Caco-2 (cell line): ENCODE data around the gene CRB2. TPM values are rescaled to one million over a fixed set of nuclear protein-coding genes. Genes with fewer than 3 reads are reported as not detected.

Experiments used
- BruUV-seq: library from RNA; stranded (reverse); fragments of 400-500 nt; replicated peaks from 2 replicates; lab custom pipeline; 2021; lab: Mats Ljungman, UMichigan
- CTCF ChIA-PET: fragments of 300-600 bp; sonication (Branson Sonifier 250); formaldehyde crosslinking; loops from one replicate; lab custom pipeline; 2022; ENCODE audit warnings: antibody characterized with exemption; lab: Charles Lee
- POLR2A ChIA-PET: fragments of 300-600 bp; sonication (Branson Sonifier 250); formaldehyde crosslinking; loops from one replicate; lab custom pipeline; 2022; ENCODE audit warnings: antibody characterized with exemption; lab: Charles Lee
- DNase-seq, 2 experiments: peaks; one replicate each; pipeline versions ENCODE4 v3.0.0 to v3.0.0-alpha.2; 2020 to 2022
- H3K27me3 ChIP-seq: replicated peaks from 2 replicates; pipeline ENCODE4 v1.6.0; 2011; ENCODE audit warnings: low read length; ENCODE audit not compliant: control insufficient read depth, insufficient read depth
- H3K36me3 ChIP-seq: 2 replicates; pipeline ENCODE4 v1.5.1; 2011; ENCODE audit warnings: low read length; ENCODE audit not compliant: control insufficient read depth, insufficient read depth
- H3K4me1 ChIP-seq: fragments of 250-450 bp; sonication (Bioruptor Pico); 2 replicates; pipeline ENCODE4 v1.5.1; 2020; ENCODE audit warnings: mild to moderate bottlenecking
- H3K4me3 ChIP-seq: 2 replicates; pipeline ENCODE4 v1.5.1; 2011; ENCODE audit warnings: low read depth, mild to moderate bottlenecking, control low read depth, low read length
- H3K9me3 ChIP-seq: fragments of 250-450 bp; sonication (Bioruptor Pico); 2 replicates; pipeline ENCODE4 v1.5.1; 2020; ENCODE audit warnings: mild to moderate bottlenecking, moderate library complexity
- H3K27ac Mint-ChIP-seq: one replicate; pipeline ENCODE4 v1.8.0; 2022; ENCODE audit warnings: mixed read lengths; ENCODE audit not compliant: unreplicated experiment
- H3K27me3 Mint-ChIP-seq: one replicate; pipeline ENCODE4 v1.8.0; 2022; ENCODE audit warnings: mixed read lengths; ENCODE audit not compliant: insufficient read depth, unreplicated experiment
- H3K36me3 Mint-ChIP-seq: one replicate; pipeline ENCODE4 v1.8.0; 2022; ENCODE audit warnings: mild to moderate bottlenecking, mixed read lengths; ENCODE audit not compliant: insufficient read depth, unreplicated experiment
- H3K4me1 Mint-ChIP-seq: one replicate; pipeline ENCODE4 v1.8.0; 2022; ENCODE audit warnings: low read depth, mixed read lengths; ENCODE audit not compliant: unreplicated experiment
- H3K4me3 Mint-ChIP-seq: one replicate; pipeline ENCODE4 v1.8.0; 2022; ENCODE audit warnings: mild to moderate bottlenecking, moderate library complexity, mixed read lengths; ENCODE audit not compliant: unreplicated experiment
- H3K9me3 Mint-ChIP-seq: one replicate; pipeline ENCODE4 v1.8.0; 2022; ENCODE audit warnings: mixed read lengths; ENCODE audit not compliant: unreplicated experiment
- CTCF ChIP-seq, 2 experiments: fragments of 200-600 bp in 1 of 2; IDR thresholded peaks; 1 replicate in 1 of 2; 2 replicates in 1 of 2; pipeline versions ENCODE4 v1.5.1 to v1.8.0; 2011 to 2022; ENCODE audit warnings: antibody characterized with exemption in 1 of 2, control low read depth in 1 of 2, inconsistent platforms in 1 of 2, low read depth in 1 of 2, low read length in 1 of 2, mild to moderate bottlenecking in 1 of 2, moderate library complexity in 1 of 2; ENCODE audit not compliant: insufficient read depth in 1 of 2, severe bottlenecking in 1 of 2, unreplicated experiment in 1 of 2
- intact Hi-C: fragments of 100-400 bp; cut with micrococcal nuclease; formaldehyde crosslinking; loops from one replicate; pipeline ENCODE4 v1.10.0; 2022; ENCODE audit not compliant: unreplicated experiment
- total RNA-seq: library from RNA; stranded (reverse); gene quantifications from 2 replicates; pipeline ENCODE4 v1.2.3, GENCODE V29; 2022

The CRB2 gene
- total RNA-seq, 1 experiment from 2014 or later: 0.34 TPM

DNA sequence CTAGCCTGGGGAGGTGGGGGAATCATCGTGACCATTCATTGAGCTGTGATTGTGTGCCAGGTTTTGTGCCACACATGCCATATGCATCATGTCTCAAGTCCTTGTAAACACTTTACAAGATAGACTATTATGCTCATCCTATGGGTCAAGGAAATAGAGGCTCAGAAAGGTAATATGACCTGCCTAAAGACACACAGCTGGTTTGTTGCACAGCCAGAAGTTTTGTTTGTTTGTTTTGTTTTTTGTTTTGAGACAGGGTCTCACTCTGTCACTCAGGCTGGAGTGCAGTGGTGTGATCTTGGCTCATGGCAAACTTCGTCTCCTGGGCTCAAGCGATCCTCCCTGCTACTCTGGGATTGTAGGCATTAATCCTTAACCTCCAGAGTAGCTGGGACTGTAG, 21.4 kb upstream of the CRB2 start:
- Histone ChIP-seq H3K27me3 (no peaks in the 10 kb centered on the region), H3K4me3 (no peak overlapping the region), H3K4me1 (no peaks in the 10 kb centered on the region), H3K9me3 (no peaks in the 10 kb centered on the region), H3K36me3 (no peaks in the 10 kb centered on the region)
- Mint-ChIP-seq H3K4me1 (no peaks in the 10 kb centered on the region), H3K27me3 (no peaks in the 10 kb centered on the region), H3K9me3 (no peaks in the 10 kb centered on the region), H3K36me3 (no peaks in the 10 kb centered on the region), H3K27ac (no peak overlapping the region), H3K4me3 (no peak overlapping the region)
- POLR2A ChIA-PET: no interaction called here
- BruUV-seq: no TSS peak
- no peak for DNase-seq
- intact Hi-C loops: no loop called here
- no peak for TF ChIP-seq CTCF (IDR thresholded peaks at IDR 0.05; ENCODE audit: insufficient read depth in 1 of 2, low read depth in 1 of 2, low read length in 1 of 2, severe bottlenecking in 1 of 2, unreplicated experiment in 1 of 2)
- CTCF ChIA-PET: no interaction called here

- no peak overlapping the region for H3K4me3 ChIP-seq
- H3K36me3 ChIP-seq: no peaks in the 10 kb centered on the region
- no peaks in the 10 kb centered on the region for H3K9me3 Mint-ChIP-seq
- no TSS peak for BruUV-seq
- no peaks in the 10 kb centered on the region for H3K27me3 Mint-ChIP-seq
- intact Hi-C loops: no loop called here
- no peak overlapping the region for H3K4me3 Mint-ChIP-seq
- H3K4me1 ChIP-seq: no peaks in the 10 kb centered on the region
- no peaks in the 10 kb centered on the region for H3K9me3 ChIP-seq
- no peaks in the 10 kb centered on the region for H3K36me3 Mint-ChIP-seq
- H3K27me3 ChIP-seq: no peaks in the 10 kb centered on the region
- H3K4me1 Mint-ChIP-seq: no peaks in the 10 kb centered on the region
- DNase-seq: no peak
- H3K27ac Mint-ChIP-seq: no peak overlapping the region
- CTCF ChIA-PET: no interaction called here
- no peak for TF ChIP-seq CTCF (IDR thresholded peaks at IDR 0.05; ENCODE audit: insufficient read depth in 1 of 2, low read depth in 1 of 2, low read length in 1 of 2, severe bottlenecking in 1 of 2, unreplicated experiment in 1 of 2)
- POLR2A ChIA-PET: no interaction called here
Measured at GRCh38 chr9:123335193-123335985, 20.6 kb upstream of the CRB2 start.

- Mint-ChIP-seq H3K36me3 (no peaks in the 10 kb centered on the region), H3K4me1 (no peaks in the 10 kb centered on the region), H3K27ac (no peak overlapping the region), H3K9me3 (no peaks in the 10 kb centered on the region), H3K27me3 (no peaks in the 10 kb centered on the region), H3K4me3 (no peak overlapping the region)
- TF ChIP-seq CTCF (IDR thresholded peaks at IDR 0.05; ENCODE audit: insufficient read depth in 1 of 2, low read depth in 1 of 2, low read length in 1 of 2, severe bottlenecking in 1 of 2, unreplicated experiment in 1 of 2): no peak
- ChIA-PET CTCF (no interaction called here), POLR2A (no interaction called here)
- Histone ChIP-seq H3K9me3 (no peaks in the 10 kb centered on the region), H3K36me3 (no peaks in the 10 kb centered on the region), H3K4me3 (no peak overlapping the region), H3K4me1 (no peaks in the 10 kb centered on the region), H3K27me3 (no peaks in the 10 kb centered on the region)
- BruUV-seq: no TSS peak
- intact Hi-C loops: no loop called here
- DNase-seq: no peak
Measured at GRCh38 chr9:123335986-123336329, 20.0 kb upstream of the CRB2 start.
